ENCODE measurements around the gene TENT4B. TPM values are rescaled to one million over a fixed set of nuclear protein-coding genes. Genes with fewer than 3 reads are reported as not detected.

Gene TENT4B
- total RNA-seq, 1 donor from 2014 or later: 14.0 TPM

GRCh38 chr16:50144211-50144610 is 8.9 kb upstream of the TENT4B start:
- Histone ChIP-seq H3K4me3 (no peak overlapping the region), H3K27ac (no peak overlapping the region), H3K27me3 (no peaks in the 10 kb centered on the region), H3K9me3 (no peaks in the 10 kb centered on the region), H3K36me3 (no peaks in the 10 kb centered on the region), H3K4me1 (no peaks in the 10 kb centered on the region)
- intact Hi-C loops (cut with DNase I): no loop called here
- TF ChIP-seq, protein P1, sequence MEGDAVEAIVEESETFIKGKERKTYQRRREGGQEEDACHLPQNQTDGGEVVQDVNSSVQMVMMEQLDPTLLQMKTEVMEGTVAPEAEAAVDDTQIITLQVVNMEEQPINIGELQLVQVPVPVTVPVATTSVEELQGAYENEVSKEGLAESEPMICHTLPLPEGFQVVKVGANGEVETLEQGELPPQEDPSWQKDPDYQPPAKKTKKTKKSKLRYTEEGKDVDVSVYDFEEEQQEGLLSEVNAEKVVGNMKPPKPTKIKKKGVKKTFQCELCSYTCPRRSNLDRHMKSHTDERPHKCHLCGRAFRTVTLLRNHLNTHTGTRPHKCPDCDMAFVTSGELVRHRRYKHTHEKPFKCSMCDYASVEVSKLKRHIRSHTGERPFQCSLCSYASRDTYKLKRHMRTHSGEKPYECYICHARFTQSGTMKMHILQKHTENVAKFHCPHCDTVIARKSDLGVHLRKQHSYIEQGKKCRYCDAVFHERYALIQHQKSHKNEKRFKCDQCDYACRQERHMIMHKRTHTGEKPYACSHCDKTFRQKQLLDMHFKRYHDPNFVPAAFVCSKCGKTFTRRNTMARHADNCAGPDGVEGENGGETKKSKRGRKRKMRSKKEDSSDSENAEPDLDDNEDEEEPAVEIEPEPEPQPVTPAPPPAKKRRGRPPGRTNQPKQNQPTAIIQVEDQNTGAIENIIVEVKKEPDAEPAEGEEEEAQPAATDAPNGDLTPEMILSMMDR (IDR thresholded peaks at IDR 0.05): no peak
- TF ChIP-seq POLR2A (IDR thresholded peaks at IDR 0.05) (no peak), POLR2AphosphoS5 (IDR thresholded peaks at IDR 0.05; ENCODE audit: insufficient read depth in 1 of 2, low read depth in 1 of 2) (no peak)
- DNase-seq (ENCODE audit: extremely low spot score in 2 of 2): no peak

DNA sequence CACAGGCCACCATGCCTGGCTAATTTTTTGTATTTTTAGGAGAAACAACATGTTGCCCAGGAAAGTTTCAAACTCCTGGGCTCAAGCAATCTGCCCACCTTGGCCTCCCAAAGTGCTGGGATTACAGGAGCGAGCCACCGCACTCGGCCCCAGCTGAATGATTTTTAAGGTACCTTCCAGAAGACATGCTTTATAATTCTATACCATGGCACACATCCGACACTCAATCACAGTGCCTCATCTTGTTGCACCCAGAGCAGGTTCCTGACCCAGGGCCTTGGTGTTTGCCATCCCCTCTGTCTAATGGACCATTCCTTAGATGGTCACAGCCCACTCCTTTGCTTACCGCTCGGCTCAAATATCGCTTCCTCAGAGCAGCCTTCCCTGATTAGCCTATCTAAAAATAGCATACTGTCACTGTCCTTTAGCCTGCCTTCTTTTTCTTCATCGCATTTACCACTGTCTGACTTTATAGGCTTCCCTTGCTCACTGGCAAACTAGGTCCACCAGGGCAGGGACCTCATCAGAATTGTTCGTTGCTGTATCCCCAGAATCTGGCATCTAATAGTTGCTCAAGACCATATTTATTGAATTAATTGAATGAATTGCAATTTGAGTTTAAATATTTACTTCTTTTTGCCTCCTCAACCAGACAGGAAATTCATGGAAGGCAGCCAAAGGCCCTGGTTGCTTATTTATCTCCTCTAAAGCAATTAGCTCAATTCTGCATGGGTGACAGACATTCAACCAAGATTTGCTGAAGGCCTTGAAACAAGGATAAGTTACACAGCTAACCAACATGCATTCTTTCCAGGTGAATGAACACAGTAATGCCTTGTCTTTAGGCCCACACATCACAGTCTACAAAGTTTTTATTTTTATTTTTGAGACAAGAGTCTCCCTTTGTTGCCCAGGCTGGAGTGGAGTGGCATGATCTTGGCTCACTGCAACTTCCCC is 6.3 kb upstream of the TENT4B start:
- Histone ChIP-seq H3K4me1 (no peaks in the 10 kb centered on the region), H3K36me3 (no peaks in the 10 kb centered on the region), H3K9me3 (no peaks in the 10 kb centered on the region), H3K27ac (no peak overlapping the region), H3K4me3 (no peak overlapping the region), H3K27me3 (no peaks in the 10 kb centered on the region)
- intact Hi-C loops (cut with DNase I): no loop called here
- no peak for TF ChIP-seq POLR2A (IDR thresholded peaks at IDR 0.05)
- TF ChIP-seq, protein P1 (IDR thresholded peaks at IDR 0.05): no peak
- no peak for TF ChIP-seq POLR2AphosphoS5 (IDR thresholded peaks at IDR 0.05; ENCODE audit: insufficient read depth in 1 of 2, low read depth in 1 of 2)
- no peak for DNase-seq (ENCODE audit: extremely low spot score in 2 of 2)

DNA sequence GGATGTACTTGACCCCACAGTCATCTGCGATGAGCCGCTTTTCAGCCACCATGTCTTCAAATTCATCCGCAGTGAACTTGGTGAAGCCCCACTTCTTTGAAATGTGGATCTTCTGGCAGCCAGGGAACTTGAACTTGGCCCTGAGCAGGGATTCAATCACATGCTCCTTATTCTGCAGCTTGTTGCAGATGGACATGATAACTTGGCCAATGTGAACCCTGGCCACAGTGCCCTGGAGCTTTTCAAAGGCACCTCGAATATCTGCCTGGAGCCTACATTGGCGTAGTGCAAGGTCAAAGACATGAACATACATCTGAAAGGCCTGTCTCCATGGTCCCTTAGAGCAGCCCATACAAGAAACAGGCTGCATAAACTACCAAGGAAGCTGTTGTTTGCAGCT is 1.8 kb upstream of the TENT4B start:
- TF ChIP-seq POLR2A (IDR thresholded peaks at IDR 0.05) (no peak), POLR2AphosphoS5 (IDR thresholded peaks at IDR 0.05; ENCODE audit: insufficient read depth in 1 of 2, low read depth in 1 of 2) (no peak)
- TF ChIP-seq, protein P1 (IDR thresholded peaks at IDR 0.05): no peak
- no peak overlapping the region for H3K4me3 ChIP-seq
- intact Hi-C loops (cut with DNase I): loop anchor here (5.0 kb wide), 1 partner anchor 51 kb away; no protein-coding TSS in a partner anchor
- no peaks in the 10 kb centered on the region for H3K36me3 ChIP-seq
- H3K27me3 ChIP-seq: no peaks in the 10 kb centered on the region
- peaks cover 23% of the 10 kb centered on the region for H3K4me1 ChIP-seq
- H3K9me3 ChIP-seq: no peaks in the 10 kb centered on the region
- H3K27ac ChIP-seq: no peak overlapping the region
- no peak for DNase-seq (ENCODE audit: extremely low spot score in 2 of 2)

GRCh38 chr16:50151756-50152155 is 1.4 kb upstream of the TENT4B start:
- no peak for TF ChIP-seq POLR2AphosphoS5 (IDR thresholded peaks at IDR 0.05; ENCODE audit: insufficient read depth in 1 of 2, low read depth in 1 of 2)
- no peak for TF ChIP-seq POLR2A (IDR thresholded peaks at IDR 0.05)
- TF ChIP-seq, protein P1 (IDR thresholded peaks at IDR 0.05): no peak
- Histone ChIP-seq H3K9me3 (no peaks in the 10 kb centered on the region), H3K27me3 (no peaks in the 10 kb centered on the region), H3K27ac (peak overlapping the region; percentile 93), H3K36me3 (no peaks in the 10 kb centered on the region), H3K4me3 (peak overlapping the region in 1 of 2 donors; percentile 85), H3K4me1 (peaks cover 27% of the 10 kb centered on the region)
- intact Hi-C loops (cut with DNase I): loop anchor here (5.0 kb wide), 1 partner anchor 51 kb away; no protein-coding TSS in a partner anchor
- DNase-seq (ENCODE audit: extremely low spot score in 2 of 2): no peak
